Thoracic aorta (tissue), 2 donors: ENCODE data around the gene SSX2IP. TPM values are rescaled to one million over a fixed set of nuclear protein-coding genes. Genes with fewer than 3 reads are reported as not detected.

Experiments
- ATAC-seq: fragments of 150-250 bp; one replicate; pipeline ENCODE4 v1.8.0; 2017; ENCODE audit warnings: low read depth; ENCODE audit not compliant: insufficient number of reproducible peaks, low FRiP score
- DNase-seq: peaks from one replicate; pipeline ENCODE4 v3.0.0-alpha.2; 2020; ENCODE audit warnings: low spot score
- H3K27ac ChIP-seq, 2 donors: fragments of 200-600 bp; sonication (generic); 1 replicate in 1 of 2; 2 replicates in 1 of 2; pipeline ENCODE4 v1.5.1; 2016; ENCODE audit warnings: mild to moderate bottlenecking in 2 of 2, moderate library complexity in 2 of 2
- H3K27me3 ChIP-seq: fragments of 200-600 bp; sonication (generic); replicated peaks from 2 replicates; pipeline ENCODE4 v1.6.0; 2016; ENCODE audit warnings: mild to moderate bottlenecking; ENCODE audit not compliant: insufficient read depth
- H3K36me3 ChIP-seq: fragments of 200-600 bp; sonication (generic); one replicate; pipeline ENCODE4 v1.5.1; 2016
- H3K4me1 ChIP-seq, 2 donors: fragments of 200-600 bp; sonication (generic); 1 replicate in 1 of 2; 2 replicates in 1 of 2; pipeline versions ENCODE4 v1.5.1 to v1.6.0; 2016; ENCODE audit warnings: low read depth in 2 of 2, mild to moderate bottlenecking in 1 of 2; ENCODE audit not compliant: control insufficient read depth in 1 of 2
- H3K4me3 ChIP-seq: fragments of 200-600 bp; sonication (generic); 2 replicates; pipeline ENCODE4 v1.5.1; 2016; ENCODE audit warnings: mild to moderate bottlenecking
- H3K9me3 ChIP-seq: fragments of 200-600 bp; sonication (generic); 2 replicates; pipeline ENCODE4 v1.5.1; 2016
- CTCF ChIP-seq: fragments of 200-600 bp; sonication (generic); IDR thresholded peaks from one replicate; pipeline ENCODE4 v1.5.1; 2019; ENCODE audit warnings: antibody characterized with exemption
- total RNA-seq, 2 donors: library from RNA; depleted of rRNA; stranded (reverse); fragments of >200 nt; gene quantifications; one replicate each; pipeline versions ENCODE4 v1.1.0 to v1.2.3, GENCODE V29; 2016

SSX2IP gene
- total RNA-seq, 2 donors from 2014 or later, result 6.1 to 12.3 TPM

GRCh38 chr1:84693005-84693404 is 2.7 kb upstream of the SSX2IP start:
- Histone ChIP-seq H3K27me3 (no peaks in the 10 kb centered on the region), H3K36me3 (no peaks in the 10 kb centered on the region), H3K27ac (no peak overlapping the region), H3K4me1 (peaks cover 8 to 36% of the 10 kb centered on the region in 2 donors), H3K4me3 (no peak overlapping the region), H3K9me3 (no peaks in the 10 kb centered on the region)
- DNase-seq (no peak), ATAC-seq (no peak)
- TF ChIP-seq CTCF, result no peak

- Histone ChIP-seq H3K4me3 (no peak overlapping the region), H3K27ac (no peak overlapping the region)
Observed at GRCh38 chr1:84692391-84692790, 2.1 kb upstream of the SSX2IP start.

GRCh38 chr1:84691122-84691783 is 992 bp upstream of the SSX2IP start:
- ATAC-seq (no peak), DNase-seq (no peak)
- Histone ChIP-seq H3K36me3 (no peaks in the 10 kb centered on the region), H3K9me3 (no peaks in the 10 kb centered on the region), H3K27me3 (no peaks in the 10 kb centered on the region), H3K27ac (peak overlapping the region; percentile 62 to 79), H3K4me1 (peaks cover 4 to 39% of the 10 kb centered on the region in 2 donors), H3K4me3 (peak overlapping the region; percentile 87)
- TF ChIP-seq CTCF, result no peak

More at GRCh38 chr1:84692391-84692790, 2.1 kb upstream of the SSX2IP start:
- no peak for TF ChIP-seq CTCF
- H3K4me1 ChIP-seq, result peaks cover 4 to 36% of the 10 kb centered on the region in 2 donors
- H3K27me3 ChIP-seq, result no peaks in the 10 kb centered on the region
- DNase-seq (no peak), ATAC-seq (no peak)
- H3K9me3 ChIP-seq, result no peaks in the 10 kb centered on the region
- H3K36me3 ChIP-seq, result no peaks in the 10 kb centered on the region

- Histone ChIP-seq H3K4me3 (peak overlapping the region; percentile 87), H3K27ac (peak overlapping the region; percentile 62 to 79), H3K9me3 (no peaks in the 10 kb centered on the region), H3K27me3 (no peaks in the 10 kb centered on the region), H3K4me1 (peaks cover 12 to 52% of the 10 kb centered on the region in 2 donors), H3K36me3 (no peaks in the 10 kb centered on the region)
- DNase-seq, result no peak
- ATAC-seq, result peak; percentile 29
- TF ChIP-seq CTCF, result peak; percentile 41
Observed at GRCh38 chr1:84689514-84690396, 506 bp downstream of the SSX2IP start.

GRCh38 chr1:84688463-84689061 is 1.7 kb downstream of the SSX2IP start:
- DNase-seq (no peak), ATAC-seq (no peak)
- H3K4me1 ChIP-seq, result peaks cover 12 to 52% of the 10 kb centered on the region in 2 donors
- no peaks in the 10 kb centered on the region for H3K9me3 ChIP-seq
- H3K27ac ChIP-seq, result no peak overlapping the region
- no peaks in the 10 kb centered on the region for H3K27me3 ChIP-seq
- no peaks in the 10 kb centered on the region for H3K36me3 ChIP-seq
- TF ChIP-seq CTCF, result no peak
- H3K4me3 ChIP-seq, result no peak overlapping the region
